ENCODE data around the gene LRP11.

LRP11 gene

GRCh38 chr6:149782337-149782736 is 81.8 kb downstream of the LRP11 start:
- no peak for DNase-seq (ENCODE audit: low spot score)

DNA sequence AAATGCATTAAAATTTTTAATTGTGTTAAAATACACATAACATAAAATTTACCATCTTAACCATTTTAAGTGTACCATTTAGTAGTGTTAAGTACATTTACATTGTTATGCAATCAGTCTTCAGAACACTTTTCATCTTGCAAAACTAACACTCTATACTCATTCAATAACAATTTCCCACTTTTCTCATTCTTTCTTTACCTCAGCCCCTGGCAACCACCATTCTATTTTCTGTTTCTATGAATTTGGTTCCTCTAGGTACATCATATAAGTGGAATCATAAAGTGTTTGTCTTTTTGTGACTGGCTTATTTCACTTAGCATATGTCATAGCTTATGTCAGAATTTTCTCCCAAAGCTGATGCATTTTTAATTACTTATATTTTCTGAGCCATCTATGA is 82.4 kb downstream of the LRP11 start:
- no peak for DNase-seq (ENCODE audit: low spot score)

GRCh38 chr6:149779644-149779963 is 84.6 kb downstream of the LRP11 start:
- no peak for DNase-seq (ENCODE audit: low spot score)

DNA sequence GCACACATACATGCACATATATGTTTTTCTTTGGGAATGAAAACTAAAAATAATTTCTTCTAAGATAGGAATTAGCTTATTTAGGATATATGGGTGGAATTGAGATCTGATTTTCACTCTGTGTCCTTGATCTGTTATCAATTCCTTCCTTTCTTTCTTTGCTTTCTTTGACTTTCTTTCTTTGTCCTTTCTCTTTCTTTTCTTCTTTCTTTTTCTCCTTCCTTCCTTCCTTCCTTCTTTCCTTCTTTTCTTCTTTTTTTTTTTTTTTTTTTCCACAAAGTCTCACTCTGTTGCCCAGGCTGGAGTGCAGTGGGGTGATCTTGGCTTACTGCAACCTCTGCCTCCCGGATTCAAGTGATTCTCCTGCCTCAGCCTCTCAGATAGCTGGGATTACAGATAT is 86.5 kb downstream of the LRP11 start:
- DNase-seq (ENCODE audit: low spot score) = no peak

- no peak for DNase-seq (ENCODE audit: low spot score)
These were observed 92.2 kb downstream of the LRP11 start for GRCh38 chr6:149771925-149772324.

DNA sequence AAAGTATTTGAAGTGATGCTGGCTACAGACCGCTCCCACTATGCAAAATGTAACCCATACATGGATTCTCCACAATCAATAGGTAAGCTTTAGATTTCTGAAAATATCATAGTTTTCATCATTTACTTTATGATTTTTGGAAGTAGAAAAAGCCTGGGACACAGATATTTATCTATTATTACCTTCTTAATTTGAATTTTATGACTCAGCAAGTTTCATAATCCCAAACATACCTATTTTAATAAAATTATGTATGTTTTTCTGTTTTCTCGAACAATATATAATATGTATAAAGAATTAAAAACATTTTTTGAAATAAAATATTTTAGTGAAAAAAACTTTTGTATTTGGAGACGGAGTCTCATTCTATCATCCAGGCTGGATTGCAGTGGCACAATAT is 93.0 kb downstream of the LRP11 start:
- no peak for DNase-seq (ENCODE audit: low spot score)

- DNase-seq (ENCODE audit: low spot score) = no peak
These were observed 94.5 kb downstream of the LRP11 start for GRCh38 chr6:149769676-149770075.

Data from iPS-NIHi11 (cell line).